WTC11 (cell line): Measurements from ENCODE around the gene RNF212B. TPM values are rescaled to one million over a fixed set of nuclear protein-coding genes. Genes with fewer than 3 reads are reported as not detected.
A peak's percentile ranks its signal among the peaks of the same experiment; 100 is the strongest.

Experiments used
- EMX1 ChIP-seq: fragments of 250-450 bp; sonication (Bioruptor Pico); IDR thresholded peaks from 2 replicates; pipeline ENCODE4 v1.8.0; 2021; ENCODE audit warnings: mild to moderate bottlenecking
- GTF2I ChIP-seq: fragments of 250-450 bp; sonication (Bioruptor Pico); conservative IDR thresholded peaks from 2 replicates; pipeline ENCODE4 v1.4.0; 2021; ENCODE audit warnings: mild to moderate bottlenecking
- MYBL2 ChIP-seq: sonication (generic); formaldehyde crosslinking; IDR thresholded peaks from 2 replicates; pipeline ENCODE4 v1.8.1; 2023; ENCODE audit warnings: mild to moderate bottlenecking, moderate library complexity, missing genetic modification reagents
- NFATC4 ChIP-seq: fragments of 250-450 bp; sonication (Bioruptor Pico); IDR thresholded peaks from 2 replicates; pipeline ENCODE4 v1.9.0; 2021; ENCODE audit warnings: mild to moderate bottlenecking
- OVOL2 ChIP-seq: fragments of 250-450 bp; sonication (Bioruptor Pico); IDR thresholded peaks from 2 replicates; pipeline ENCODE4 v1.9.0; 2021; ENCODE audit warnings: mild to moderate bottlenecking, borderline replicate concordance
- PRRX2 ChIP-seq: fragments of 250-450 bp; sonication (Bioruptor Pico); IDR thresholded peaks from 2 replicates; pipeline ENCODE4 v1.8.0; 2021; ENCODE audit warnings: mild to moderate bottlenecking
- RELA ChIP-seq: sonication (generic); formaldehyde crosslinking; IDR thresholded peaks from 2 replicates; pipeline ENCODE4 v1.8.1; 2022; ENCODE audit warnings: missing genetic modification reagents, mild to moderate bottlenecking, borderline replicate concordance
- SOX15 ChIP-seq: fragments of 250-450 bp; sonication (Bioruptor Pico); IDR thresholded peaks from 2 replicates; pipeline ENCODE4 v1.9.0; 2021; ENCODE audit warnings: mild to moderate bottlenecking
- TEAD4 ChIP-seq: sonication (generic); formaldehyde crosslinking; IDR thresholded peaks from 2 replicates; pipeline ENCODE4 v1.8.0; 2022; ENCODE audit warnings: mild to moderate bottlenecking, missing genetic modification reagents
- TP53 ChIP-seq: sonication (generic); formaldehyde crosslinking; IDR thresholded peaks from 2 replicates; pipeline ENCODE4 v1.8.1; 2023; ENCODE audit warnings: mild to moderate bottlenecking, missing genetic modification reagents
- ZMAT4 ChIP-seq: fragments of 250-450 bp; sonication (Bioruptor Pico); IDR thresholded peaks from 2 replicates; pipeline ENCODE4 v1.9.0; 2021; ENCODE audit warnings: mild to moderate bottlenecking
- ZNF121 ChIP-seq: sonication (generic); formaldehyde crosslinking; IDR thresholded peaks from 2 replicates; pipeline ENCODE4 v1.8.0; 2023; ENCODE audit warnings: missing genetic modification reagents
- ZNF138 ChIP-seq: sonication (generic); formaldehyde crosslinking; conservative IDR thresholded peaks from 2 replicates; pipeline ENCODE4 v1.8.1; 2022; ENCODE audit warnings: mild to moderate bottlenecking, moderate library complexity, missing genetic modification reagents
- ZNF532 ChIP-seq: fragments of 250-450 bp; sonication (Bioruptor Pico); IDR thresholded peaks from 2 replicates; pipeline ENCODE4 v1.9.0; 2021; ENCODE audit warnings: mild to moderate bottlenecking, borderline replicate concordance
- ZNF671 ChIP-seq: fragments of 250-450 bp; sonication (Bioruptor Pico); IDR thresholded peaks from 2 replicates; pipeline ENCODE4 v1.8.0; 2021; ENCODE audit warnings: mild to moderate bottlenecking
- total RNA-seq: library from RNA; stranded (reverse); gene quantifications from 3 replicates; pipeline ENCODE4 v1.2.3, GENCODE V29; 2021
- TF ChIP-seq, protein P1 (sequence below): fragments of 250-450 bp; sonication (Bioruptor Pico); IDR thresholded peaks from 2 replicates; pipeline ENCODE4 v1.9.0; 2021; ENCODE audit warnings: mild to moderate bottlenecking
- TF ChIP-seq, protein P2 (sequence below): sonication (generic); formaldehyde crosslinking; IDR thresholded peaks from 2 replicates; pipeline ENCODE4 v1.8.1; 2023; ENCODE audit warnings: mild to moderate bottlenecking, missing genetic modification reagents, borderline replicate concordance
- TF ChIP-seq, protein P3 (sequence below): fragments of 250-450 bp; sonication (Bioruptor Pico); conservative IDR thresholded peaks from 2 replicates; pipeline ENCODE4 v1.9.0; 2021; ENCODE audit warnings: mild to moderate bottlenecking
- TF ChIP-seq, protein P4 (sequence below): sonication (generic); formaldehyde crosslinking; conservative IDR thresholded peaks from 2 replicates; pipeline ENCODE4 v1.8.1; 2023; ENCODE audit warnings: mild to moderate bottlenecking, low read depth, missing genetic modification reagents, moderate library complexity
- TF ChIP-seq, protein P5 (sequence below): sonication (generic); formaldehyde crosslinking; IDR thresholded peaks from 2 replicates; pipeline ENCODE4 v1.8.1; 2023; ENCODE audit warnings: mild to moderate bottlenecking, missing genetic modification reagents

The RNF212B gene
- total RNA-seq, 1 experiment from 2014 or later, result 0.46 TPM

GRCh38 chr14:23286020-23286901, 48.5 kb downstream of the RNF212B start, which contains the start of gene HOMEZ (continued):
- TF ChIP-seq ZNF532, result no peak
- TF ChIP-seq ZNF671 (CRISPR knock-in tag), result no peak
- TF ChIP-seq OVOL2 (CRISPR knock-in tag), result no peak
- no peak for TF ChIP-seq PRRX2 (CRISPR knock-in tag)
- TF ChIP-seq ZMAT4 (CRISPR knock-in tag), result no peak
- TF ChIP-seq SOX15 (CRISPR knock-in tag), result no peak
- TF ChIP-seq, protein P1, sequence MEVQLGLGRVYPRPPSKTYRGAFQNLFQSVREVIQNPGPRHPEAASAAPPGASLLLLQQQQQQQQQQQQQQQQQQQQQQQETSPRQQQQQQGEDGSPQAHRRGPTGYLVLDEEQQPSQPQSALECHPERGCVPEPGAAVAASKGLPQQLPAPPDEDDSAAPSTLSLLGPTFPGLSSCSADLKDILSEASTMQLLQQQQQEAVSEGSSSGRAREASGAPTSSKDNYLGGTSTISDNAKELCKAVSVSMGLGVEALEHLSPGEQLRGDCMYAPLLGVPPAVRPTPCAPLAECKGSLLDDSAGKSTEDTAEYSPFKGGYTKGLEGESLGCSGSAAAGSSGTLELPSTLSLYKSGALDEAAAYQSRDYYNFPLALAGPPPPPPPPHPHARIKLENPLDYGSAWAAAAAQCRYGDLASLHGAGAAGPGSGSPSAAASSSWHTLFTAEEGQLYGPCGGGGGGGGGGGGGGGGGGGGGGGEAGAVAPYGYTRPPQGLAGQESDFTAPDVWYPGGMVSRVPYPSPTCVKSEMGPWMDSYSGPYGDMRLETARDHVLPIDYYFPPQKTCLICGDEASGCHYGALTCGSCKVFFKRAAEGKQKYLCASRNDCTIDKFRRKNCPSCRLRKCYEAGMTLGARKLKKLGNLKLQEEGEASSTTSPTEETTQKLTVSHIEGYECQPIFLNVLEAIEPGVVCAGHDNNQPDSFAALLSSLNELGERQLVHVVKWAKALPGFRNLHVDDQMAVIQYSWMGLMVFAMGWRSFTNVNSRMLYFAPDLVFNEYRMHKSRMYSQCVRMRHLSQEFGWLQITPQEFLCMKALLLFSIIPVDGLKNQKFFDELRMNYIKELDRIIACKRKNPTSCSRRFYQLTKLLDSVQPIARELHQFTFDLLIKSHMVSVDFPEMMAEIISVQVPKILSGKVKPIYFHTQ, result no peak
- 0 out of 2 replicates have a peak, but pooled peaks have one; percentile 10 for TF ChIP-seq ZNF121 (CRISPR knock-in tag)
- no peak for TF ChIP-seq MYBL2 (CRISPR knock-in tag)
- TF ChIP-seq GTF2I (CRISPR knock-in tag), result no peak
- no peak for TF ChIP-seq TEAD4 (CRISPR knock-in tag)
- no peak for TF ChIP-seq NFATC4 (CRISPR knock-in tag)
- TF ChIP-seq, protein P2, sequence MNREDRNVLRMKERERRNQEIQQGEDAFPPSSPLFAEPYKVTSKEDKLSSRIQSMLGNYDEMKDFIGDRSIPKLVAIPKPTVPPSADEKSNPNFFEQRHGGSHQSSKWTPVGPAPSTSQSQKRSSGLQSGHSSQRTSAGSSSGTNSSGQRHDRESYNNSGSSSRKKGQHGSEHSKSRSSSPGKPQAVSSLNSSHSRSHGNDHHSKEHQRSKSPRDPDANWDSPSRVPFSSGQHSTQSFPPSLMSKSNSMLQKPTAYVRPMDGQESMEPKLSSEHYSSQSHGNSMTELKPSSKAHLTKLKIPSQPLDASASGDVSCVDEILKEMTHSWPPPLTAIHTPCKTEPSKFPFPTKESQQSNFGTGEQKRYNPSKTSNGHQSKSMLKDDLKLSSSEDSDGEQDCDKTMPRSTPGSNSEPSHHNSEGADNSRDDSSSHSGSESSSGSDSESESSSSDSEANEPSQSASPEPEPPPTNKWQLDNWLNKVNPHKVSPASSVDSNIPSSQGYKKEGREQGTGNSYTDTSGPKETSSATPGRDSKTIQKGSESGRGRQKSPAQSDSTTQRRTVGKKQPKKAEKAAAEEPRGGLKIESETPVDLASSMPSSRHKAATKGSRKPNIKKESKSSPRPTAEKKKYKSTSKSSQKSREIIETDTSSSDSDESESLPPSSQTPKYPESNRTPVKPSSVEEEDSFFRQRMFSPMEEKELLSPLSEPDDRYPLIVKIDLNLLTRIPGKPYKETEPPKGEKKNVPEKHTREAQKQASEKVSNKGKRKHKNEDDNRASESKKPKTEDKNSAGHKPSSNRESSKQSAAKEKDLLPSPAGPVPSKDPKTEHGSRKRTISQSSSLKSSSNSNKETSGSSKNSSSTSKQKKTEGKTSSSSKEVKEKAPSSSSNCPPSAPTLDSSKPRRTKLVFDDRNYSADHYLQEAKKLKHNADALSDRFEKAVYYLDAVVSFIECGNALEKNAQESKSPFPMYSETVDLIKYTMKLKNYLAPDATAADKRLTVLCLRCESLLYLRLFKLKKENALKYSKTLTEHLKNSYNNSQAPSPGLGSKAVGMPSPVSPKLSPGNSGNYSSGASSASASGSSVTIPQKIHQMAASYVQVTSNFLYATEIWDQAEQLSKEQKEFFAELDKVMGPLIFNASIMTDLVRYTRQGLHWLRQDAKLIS, result no peak
- no peak for TF ChIP-seq RELA (CRISPR knock-in tag)
- TF ChIP-seq, protein P3, sequence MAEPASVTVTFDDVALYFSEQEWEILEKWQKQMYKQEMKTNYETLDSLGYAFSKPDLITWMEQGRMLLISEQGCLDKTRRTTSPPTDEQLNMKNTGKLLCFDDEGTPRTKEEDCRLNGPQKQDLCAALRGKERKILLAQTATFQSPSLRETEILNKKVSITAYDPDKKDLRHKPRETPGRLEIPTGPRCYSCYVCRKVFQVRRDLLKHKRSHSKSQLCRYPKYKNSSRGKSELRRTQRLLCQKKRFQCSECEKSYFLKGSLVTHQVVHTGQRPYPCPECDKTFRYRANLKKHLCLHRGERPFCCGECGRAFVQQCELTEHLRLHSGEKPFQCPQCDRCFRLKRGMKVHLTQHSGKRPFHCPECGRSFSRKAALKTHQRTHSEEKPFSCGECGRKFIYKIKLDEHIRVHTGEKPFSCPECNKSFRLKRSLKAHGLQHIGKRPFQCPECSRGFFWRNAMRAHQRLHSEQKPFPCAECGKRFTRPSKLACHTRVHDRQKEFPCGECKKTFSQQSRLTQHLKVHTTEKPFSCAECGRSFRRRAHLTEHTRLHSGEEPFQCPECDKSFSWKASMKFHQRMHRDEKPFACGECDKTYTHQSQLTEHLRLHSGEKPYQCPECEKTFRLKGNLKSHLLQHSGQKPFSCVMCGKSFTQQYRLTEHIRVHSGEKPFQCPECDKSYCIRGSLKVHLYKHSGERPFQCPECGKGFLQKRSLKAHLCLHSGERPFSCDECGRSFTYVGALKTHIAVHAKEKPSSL (CRISPR knock-in tag), result no peak
- TF ChIP-seq ZNF138 (CRISPR knock-in tag), result no peak
- no peak for TF ChIP-seq TP53 (CRISPR knock-in tag)
- TF ChIP-seq EMX1 (CRISPR knock-in tag), result no peak
- TF ChIP-seq, protein P4, sequence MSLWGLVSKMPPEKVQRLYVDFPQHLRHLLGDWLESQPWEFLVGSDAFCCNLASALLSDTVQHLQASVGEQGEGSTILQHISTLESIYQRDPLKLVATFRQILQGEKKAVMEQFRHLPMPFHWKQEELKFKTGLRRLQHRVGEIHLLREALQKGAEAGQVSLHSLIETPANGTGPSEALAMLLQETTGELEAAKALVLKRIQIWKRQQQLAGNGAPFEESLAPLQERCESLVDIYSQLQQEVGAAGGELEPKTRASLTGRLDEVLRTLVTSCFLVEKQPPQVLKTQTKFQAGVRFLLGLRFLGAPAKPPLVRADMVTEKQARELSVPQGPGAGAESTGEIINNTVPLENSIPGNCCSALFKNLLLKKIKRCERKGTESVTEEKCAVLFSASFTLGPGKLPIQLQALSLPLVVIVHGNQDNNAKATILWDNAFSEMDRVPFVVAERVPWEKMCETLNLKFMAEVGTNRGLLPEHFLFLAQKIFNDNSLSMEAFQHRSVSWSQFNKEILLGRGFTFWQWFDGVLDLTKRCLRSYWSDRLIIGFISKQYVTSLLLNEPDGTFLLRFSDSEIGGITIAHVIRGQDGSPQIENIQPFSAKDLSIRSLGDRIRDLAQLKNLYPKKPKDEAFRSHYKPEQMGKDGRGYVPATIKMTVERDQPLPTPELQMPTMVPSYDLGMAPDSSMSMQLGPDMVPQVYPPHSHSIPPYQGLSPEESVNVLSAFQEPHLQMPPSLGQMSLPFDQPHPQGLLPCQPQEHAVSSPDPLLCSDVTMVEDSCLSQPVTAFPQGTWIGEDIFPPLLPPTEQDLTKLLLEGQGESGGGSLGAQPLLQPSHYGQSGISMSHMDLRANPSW (CRISPR knock-in tag), result no peak
- TF ChIP-seq, protein P5, sequence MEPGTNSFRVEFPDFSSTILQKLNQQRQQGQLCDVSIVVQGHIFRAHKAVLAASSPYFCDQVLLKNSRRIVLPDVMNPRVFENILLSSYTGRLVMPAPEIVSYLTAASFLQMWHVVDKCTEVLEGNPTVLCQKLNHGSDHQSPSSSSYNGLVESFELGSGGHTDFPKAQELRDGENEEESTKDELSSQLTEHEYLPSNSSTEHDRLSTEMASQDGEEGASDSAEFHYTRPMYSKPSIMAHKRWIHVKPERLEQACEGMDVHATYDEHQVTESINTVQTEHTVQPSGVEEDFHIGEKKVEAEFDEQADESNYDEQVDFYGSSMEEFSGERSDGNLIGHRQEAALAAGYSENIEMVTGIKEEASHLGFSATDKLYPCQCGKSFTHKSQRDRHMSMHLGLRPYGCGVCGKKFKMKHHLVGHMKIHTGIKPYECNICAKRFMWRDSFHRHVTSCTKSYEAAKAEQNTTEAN (CRISPR knock-in tag), result no peak
